Breast epithelium (tissue), 4 donors: Measurements from ENCODE around the gene TMIGD1. TPM values are rescaled to one million over a fixed set of nuclear protein-coding genes. Genes with fewer than 3 reads are reported as not detected.
A peak's percentile ranks its signal among the peaks of the same experiment; 100 is the strongest.
"Not testable (repeated sequence)": the region's sequence is repeated elsewhere in the genome, so short reads cannot be mapped to it uniquely, and the experiment has no call there.

Experiments
- DNase-seq, 2 donors: peaks; one replicate each; pipeline ENCODE4 v3.0.0-alpha.2; 2019; ENCODE audit warnings: low spot score in 2 of 2
- H3K27ac ChIP-seq, 2 donors: fragments of 200-600 bp; sonication (generic) in 1 of 2; one replicate each; pipeline ENCODE4 v1.5.1; 2016 to 2019; ENCODE audit warnings: mild to moderate bottlenecking in 1 of 2
- H3K27me3 ChIP-seq, 2 donors: fragments of 200-600 bp; sonication (generic) in 1 of 2; one replicate each; pipeline versions ENCODE4 v1.5.1 to v1.6.0; 2017 to 2019; ENCODE audit warnings: control low read depth in 1 of 2, mild to moderate bottlenecking in 1 of 2
- H3K36me3 ChIP-seq: fragments of 200-600 bp; one replicate; pipeline ENCODE4 v1.5.1; 2019
- H3K4me1 ChIP-seq, 2 donors: fragments of 200-600 bp; sonication (generic); one replicate each; pipeline ENCODE4 v1.5.1; 2016 to 2019; ENCODE audit warnings: control low read depth in 1 of 2
- H3K4me3 ChIP-seq, 3 donors: fragments of 200-600 bp; sonication (generic); 1 replicate in 2 of 3; 2 replicates in 1 of 3; pipeline ENCODE4 v1.5.1; 2016 to 2019; ENCODE audit warnings: mild to moderate bottlenecking in 3 of 3, moderate library complexity in 2 of 3
- H3K9me3 ChIP-seq, 2 donors: fragments of 200-600 bp; sonication (generic) in 1 of 2; one replicate each; pipeline ENCODE4 v1.5.1; 2016 to 2019; ENCODE audit warnings: control low read depth in 1 of 2
- POLR2A ChIP-seq: fragments of 450-650 bp; IDR thresholded peaks from one replicate; pipeline ENCODE4 v1.6.1; 2016; ENCODE audit warnings: antibody characterized with exemption, mild to moderate bottlenecking, moderate library complexity
- POLR2AphosphoS5 ChIP-seq, 3 donors: sonication (generic); formaldehyde crosslinking; IDR thresholded peaks; one replicate each; pipeline ENCODE4 v1.6.1; 2017; ENCODE audit warnings: antibody characterized with exemption in 3 of 3
- intact Hi-C: fragments of 100-400 bp; cut with DNase I; formaldehyde crosslinking; loops from one replicate; pipeline ENCODE4 v1.15.1; 2023; ENCODE audit warnings: low total_unique reads
- total RNA-seq, 3 donors: library from RNA; depleted of rRNA; stranded (reverse); fragments of >200 nt; gene quantifications; one replicate each; pipeline ENCODE4 v1.1.0, GENCODE V29; 2016
- TF ChIP-seq, protein P1 (sequence below), 3 donors: fragments of 450-650 bp; IDR thresholded peaks; one replicate each; pipeline ENCODE4 v1.5.1; 2016 to 2017; ENCODE audit warnings: antibody characterized with exemption in 3 of 3, mild to moderate bottlenecking in 3 of 3, moderate library complexity in 3 of 3

Gene TMIGD1
- total RNA-seq, 3 donors from 2014 or later, result 1.6 TPM; not detected in 2

DNA sequence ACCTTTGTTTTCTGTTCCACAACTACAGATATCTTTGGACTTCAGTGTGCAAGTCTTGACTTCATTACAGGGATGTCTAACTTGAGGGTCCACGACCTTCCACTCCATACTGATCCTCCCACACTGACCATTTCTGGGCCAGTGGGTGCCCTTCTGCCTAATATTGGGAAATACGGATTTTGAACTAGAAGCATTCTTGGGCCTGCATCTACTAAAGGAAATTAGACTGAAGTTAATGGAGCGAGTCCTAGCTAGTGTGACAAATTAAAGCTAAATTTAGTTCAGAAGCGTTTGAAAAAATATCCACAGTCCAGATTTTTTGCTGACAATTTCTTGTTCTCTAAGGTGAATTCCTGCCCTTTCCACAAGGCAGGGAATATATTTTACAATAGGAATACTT is 9.9 kb upstream of the TMIGD1 start:
- intact Hi-C loops, result no loop called here
- no peak overlapping the region for H3K4me3 ChIP-seq
- no peak for DNase-seq
- no peaks in the 10 kb centered on the region for H3K9me3 ChIP-seq
- peaks cover 0 to 7% of the 10 kb centered on the region in 2 donors for H3K4me1 ChIP-seq
- H3K36me3 ChIP-seq, result no peaks in the 10 kb centered on the region
- no peaks in the 10 kb centered on the region for H3K27me3 ChIP-seq
- TF ChIP-seq, protein P1, sequence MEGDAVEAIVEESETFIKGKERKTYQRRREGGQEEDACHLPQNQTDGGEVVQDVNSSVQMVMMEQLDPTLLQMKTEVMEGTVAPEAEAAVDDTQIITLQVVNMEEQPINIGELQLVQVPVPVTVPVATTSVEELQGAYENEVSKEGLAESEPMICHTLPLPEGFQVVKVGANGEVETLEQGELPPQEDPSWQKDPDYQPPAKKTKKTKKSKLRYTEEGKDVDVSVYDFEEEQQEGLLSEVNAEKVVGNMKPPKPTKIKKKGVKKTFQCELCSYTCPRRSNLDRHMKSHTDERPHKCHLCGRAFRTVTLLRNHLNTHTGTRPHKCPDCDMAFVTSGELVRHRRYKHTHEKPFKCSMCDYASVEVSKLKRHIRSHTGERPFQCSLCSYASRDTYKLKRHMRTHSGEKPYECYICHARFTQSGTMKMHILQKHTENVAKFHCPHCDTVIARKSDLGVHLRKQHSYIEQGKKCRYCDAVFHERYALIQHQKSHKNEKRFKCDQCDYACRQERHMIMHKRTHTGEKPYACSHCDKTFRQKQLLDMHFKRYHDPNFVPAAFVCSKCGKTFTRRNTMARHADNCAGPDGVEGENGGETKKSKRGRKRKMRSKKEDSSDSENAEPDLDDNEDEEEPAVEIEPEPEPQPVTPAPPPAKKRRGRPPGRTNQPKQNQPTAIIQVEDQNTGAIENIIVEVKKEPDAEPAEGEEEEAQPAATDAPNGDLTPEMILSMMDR (IDR thresholded peaks at IDR 0.05), result no peak
- no peak for TF ChIP-seq POLR2A
- no peak for TF ChIP-seq POLR2AphosphoS5 (IDR thresholded peaks at IDR 0.05)
- peak overlapping the region; percentile 86 to 88 for H3K27ac ChIP-seq

DNA sequence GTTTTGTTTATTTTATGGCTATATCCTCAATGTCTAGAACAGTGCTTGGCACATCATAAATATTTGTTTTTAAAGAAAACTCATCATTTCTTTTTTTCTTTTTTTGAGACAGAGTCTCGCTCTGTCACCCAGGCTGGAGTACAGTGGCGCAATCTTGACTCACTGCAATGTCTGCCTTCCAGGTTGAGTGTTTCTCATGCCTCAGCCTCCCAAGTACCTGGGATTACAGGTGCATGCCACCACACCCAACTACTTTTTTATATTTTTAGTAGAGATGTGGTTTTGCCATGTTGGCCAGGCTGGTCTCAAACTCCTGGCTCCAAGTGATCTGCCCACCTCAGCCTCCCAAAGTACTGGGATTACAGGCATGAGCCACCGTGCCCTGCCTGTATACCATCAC is 9.4 kb upstream of the TMIGD1 start:
- H3K27me3 ChIP-seq, DNase-seq, intact Hi-C loops, H3K9me3 ChIP-seq, H3K4me1 ChIP-seq, H3K36me3 ChIP-seq, H3K4me3 ChIP-seq: not testable (repeated sequence)
- peak overlapping the region; percentile 86 to 88 for H3K27ac ChIP-seq

- TF ChIP-seq, protein P1 (IDR thresholded peaks at IDR 0.05), result no peak
- TF ChIP-seq POLR2AphosphoS5 (IDR thresholded peaks at IDR 0.05), result no peak
- TF ChIP-seq POLR2A, result no peak
- Histone ChIP-seq H3K4me3 (no peak overlapping the region), H3K27me3 (no peaks in the 10 kb centered on the region), H3K36me3 (no peaks in the 10 kb centered on the region), H3K9me3 (no peaks in the 10 kb centered on the region), H3K4me1 (peaks cover 0 to 7% of the 10 kb centered on the region in 2 donors), H3K27ac (peak overlapping the region in 1 of 2 donors; percentile 83)
- DNase-seq, result no peak
- intact Hi-C loops, result no loop called here
These were observed 7.9 kb upstream of the TMIGD1 start for GRCh38 chr17:30341703-30342249.

DNA sequence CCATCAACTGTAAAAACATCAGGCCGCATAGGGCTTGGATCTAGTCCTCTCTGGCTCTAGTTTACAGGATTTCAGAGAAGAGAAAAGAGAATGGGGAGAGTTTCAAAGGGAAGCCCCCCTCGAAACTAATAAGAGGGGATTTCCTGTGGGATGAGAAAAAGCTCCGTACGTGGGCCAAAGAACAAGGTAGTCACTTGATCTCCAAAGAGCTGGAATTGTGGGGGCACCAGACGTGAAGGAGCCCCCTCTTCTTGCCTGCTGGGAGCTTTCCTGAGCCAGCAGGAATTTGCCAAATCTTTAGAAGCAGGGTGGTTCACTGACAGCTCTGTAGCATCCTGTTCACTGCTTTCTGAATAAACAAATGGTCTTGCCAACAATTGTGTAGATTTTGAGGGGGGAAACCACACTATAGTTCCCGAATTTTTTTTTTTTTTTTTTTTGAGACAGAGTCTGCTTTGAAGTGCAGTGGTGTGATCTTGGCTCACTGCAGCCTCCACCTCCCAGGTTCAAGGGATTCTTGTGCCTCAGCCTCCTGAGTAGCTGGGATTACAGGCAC is 7.0 kb upstream of the TMIGD1 start:
- peaks cover 0 to 7% of the 10 kb centered on the region in 2 donors for H3K4me1 ChIP-seq
- H3K27ac ChIP-seq, result peak overlapping the region; percentile 79 to 83
- H3K36me3 ChIP-seq, result no peaks in the 10 kb centered on the region
- DNase-seq, result no peak
- intact Hi-C loops, result no loop called here
- H3K27me3 ChIP-seq, result no peaks in the 10 kb centered on the region
- H3K4me3 ChIP-seq, result no peak overlapping the region
- H3K9me3 ChIP-seq, result no peaks in the 10 kb centered on the region
- TF ChIP-seq POLR2A (no peak), POLR2AphosphoS5 (IDR thresholded peaks at IDR 0.05) (no peak)
- TF ChIP-seq, protein P1 (IDR thresholded peaks at IDR 0.05), result no peak

DNA sequence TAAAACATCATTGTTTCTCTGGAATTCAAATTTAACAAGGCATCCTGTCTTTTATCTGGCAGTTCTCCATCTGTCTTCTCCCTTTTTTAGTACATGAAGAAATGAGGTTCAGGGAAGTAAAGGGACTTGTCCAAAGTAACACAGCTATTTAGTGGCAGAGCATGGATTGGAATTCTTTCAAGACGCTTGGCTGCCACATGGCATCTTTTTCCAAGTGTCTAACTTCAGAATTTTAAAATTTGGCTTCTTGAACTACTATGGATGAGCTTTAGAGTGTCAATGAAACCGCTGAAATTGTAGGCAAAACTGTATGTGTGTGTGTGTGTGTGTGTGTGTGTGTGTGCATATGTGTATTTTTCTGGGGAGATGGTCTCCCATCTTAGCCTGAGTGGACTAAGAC is 5.2 kb upstream of the TMIGD1 start:
- TF ChIP-seq, protein P1 (IDR thresholded peaks at IDR 0.05), result no peak
- TF ChIP-seq POLR2A (no peak), POLR2AphosphoS5 (IDR thresholded peaks at IDR 0.05) (no peak)
- Histone ChIP-seq H3K4me3 (no peak overlapping the region), H3K4me1 (no peaks in the 10 kb centered on the region), H3K27ac (no peak overlapping the region), H3K9me3 (no peaks in the 10 kb centered on the region), H3K27me3 (no peaks in the 10 kb centered on the region), H3K36me3 (no peaks in the 10 kb centered on the region)
- intact Hi-C loops, result no loop called here
- DNase-seq, result no peak
